H1 (cell line): Measurements from ENCODE around the gene CD34. TPM values are rescaled to one million over a fixed set of nuclear protein-coding genes. Genes with fewer than 3 reads are reported as not detected.

Source experiments
- CTCF ChIA-PET: fragments of 300-600 bp; sonication (Branson Sonifier 250); formaldehyde crosslinking; loops from one replicate; lab custom pipeline; 2021; ENCODE audit not compliant: partially characterized antibody; lab: Charles Lee
- POLR2A ChIA-PET: fragments of 300-600 bp; sonication (Branson Sonifier 250); formaldehyde crosslinking; loops from one replicate; lab custom pipeline; 2021; ENCODE audit warnings: inconsistent platforms; ENCODE audit not compliant: partially characterized antibody; lab: Charles Lee
- DNase-seq, 2 experiments: peaks; one replicate each; pipeline versions ENCODE4 v3.0.0 to v3.0.0-alpha.2; 2010 to 2022; ENCODE audit warnings: low spot score in 2 of 2, low read depth in 1 of 2, mixed read lengths in 1 of 2
- FAIRE-seq: peaks from 2 replicates; lab custom pipeline; 2011; peaks lifted over from hg19 to GRCh38; lab: Jason Lieb, UNC
- H2AFZ ChIP-seq: 2 replicates; pipeline ENCODE4 v1.8.1; 2012; ENCODE audit warnings: low read length, inconsistent platforms
- H2AK5ac ChIP-seq: 2 replicates; pipeline ENCODE4 v1.6.1; 2013; ENCODE audit warnings: low read depth, low read length
- H2BK120ac ChIP-seq: replicated peaks from 2 replicates; pipeline ENCODE3; 2013; ENCODE audit warnings: low read depth, low read length, inconsistent platforms
- H2BK12ac ChIP-seq: 2 replicates; pipeline ENCODE4 v1.6.1; 2013; ENCODE audit warnings: low read depth, low read length
- H2BK15ac ChIP-seq: 2 replicates; pipeline ENCODE4 v1.6.1; 2013; ENCODE audit warnings: low read length
- H2BK20ac ChIP-seq: 2 replicates; pipeline ENCODE4 v1.6.1; 2013; ENCODE audit warnings: low read length
- H2BK5ac ChIP-seq: 2 replicates; pipeline ENCODE4 v1.6.1; 2013; ENCODE audit warnings: low read depth, low read length
- H3K14ac ChIP-seq: 2 replicates; pipeline ENCODE4 v1.6.1; 2013; ENCODE audit warnings: inconsistent platforms; ENCODE audit not compliant: insufficient read length
- H3K18ac ChIP-seq: 2 replicates; pipeline ENCODE4 v1.6.1; 2013; ENCODE audit warnings: low read length; ENCODE audit errors: extremely low read depth
- H3K23ac ChIP-seq: 2 replicates; pipeline ENCODE4 v1.6.1; 2013; ENCODE audit warnings: inconsistent platforms; ENCODE audit not compliant: insufficient read length
- H3K23me2 ChIP-seq: 2 replicates; pipeline ENCODE4 v1.6.1; 2013; ENCODE audit warnings: low read depth, low read length
- H3K27ac ChIP-seq: 2 replicates; pipeline ENCODE4 v1.6.1; 2011; ENCODE audit warnings: low read depth, low read length, inconsistent platforms
- H3K27me3 ChIP-seq, 4 experiments: replicated peaks in 1 of 4; 1 replicate in 1 of 4; 2 replicates in 3 of 4; pipeline versions ENCODE4 v1.6.1 to v1.8.1; 2011 to 2013; ENCODE audit warnings: low read length in 3 of 4, mild to moderate bottlenecking in 3 of 4, inconsistent platforms in 2 of 4, mixed read lengths in 2 of 4, moderate library complexity in 1 of 4; ENCODE audit not compliant: control insufficient read depth in 3 of 4, insufficient read depth in 3 of 4; ENCODE audit errors: extremely low read depth in 1 of 4
- H3K36me3 ChIP-seq, 4 experiments: 2 replicates each; pipeline versions ENCODE4 v1.6.1 to v1.8.1; 2011 to 2013; ENCODE audit warnings: mild to moderate bottlenecking in 4 of 4, low read length in 3 of 4, moderate library complexity in 2 of 4, control low read depth in 1 of 4, inconsistent platforms in 1 of 4; ENCODE audit not compliant: insufficient read depth in 4 of 4, control insufficient read depth in 2 of 4
- H3K4ac ChIP-seq: replicated peaks from 2 replicates; pipeline ENCODE3; 2013; ENCODE audit warnings: low read length, low read depth, mixed read lengths, inconsistent platforms; ENCODE audit not compliant: insufficient read length
- H3K4me1 ChIP-seq, 4 experiments: replicated peaks in 1 of 4; 1 replicate in 1 of 4; 2 replicates in 3 of 4; pipeline versions ENCODE4 v1.6.1 to v1.8.1; 2011 to 2013; ENCODE audit warnings: low read length in 3 of 4, inconsistent platforms in 2 of 4, mixed read lengths in 1 of 4; ENCODE audit not compliant: insufficient read depth in 4 of 4, control insufficient read depth in 3 of 4
- H3K4me2 ChIP-seq, 2 experiments: 2 replicates each; pipeline versions ENCODE4 v1.6.1 to v1.8.1; 2011 to 2013; ENCODE audit warnings: low read depth in 2 of 2, low read length in 2 of 2, control low read depth in 1 of 2, inconsistent platforms in 1 of 2, mild to moderate bottlenecking in 1 of 2; ENCODE audit not compliant: insufficient read depth in 1 of 2
- H3K4me3 ChIP-seq, 4 experiments: fragments of 200-600, 300-600 bp in 1 of 4; sonication (generic), shearing (Covaris generic), sonication (Bioruptor Twin) in 1 of 4; 2 replicates each; pipeline versions ENCODE4 v1.5.1 to v1.8.1; 2011 to 2016; ENCODE audit warnings: low read length in 4 of 4, low read depth in 3 of 4, control low read depth in 2 of 4, inconsistent platforms in 2 of 4, mild to moderate bottlenecking in 2 of 4, mixed read lengths in 1 of 4, moderate library complexity in 1 of 4; ENCODE audit not compliant: insufficient read depth in 2 of 4; ENCODE audit errors: extremely low read depth in 1 of 4
- H3K56ac ChIP-seq: replicated peaks from 2 replicates; pipeline ENCODE3; 2013; ENCODE audit warnings: low read depth, mild to moderate bottlenecking, mixed read lengths, low read length, inconsistent platforms; ENCODE audit not compliant: insufficient read length
- H3K79me1 ChIP-seq: 2 replicates; pipeline ENCODE4 v1.6.1; 2013; ENCODE audit warnings: low read depth, low read length, control low read depth
- H3K79me2 ChIP-seq, 2 experiments: 2 replicates each; pipeline versions ENCODE4 v1.6.1 to v1.8.1; 2012 to 2013; ENCODE audit warnings: low read length in 2 of 2, mild to moderate bottlenecking in 2 of 2, inconsistent platforms in 1 of 2; ENCODE audit not compliant: insufficient read depth in 2 of 2, control insufficient read depth in 1 of 2
- H3K9ac ChIP-seq, 4 experiments: replicated peaks in 1 of 4; 1 replicate in 1 of 4; 2 replicates in 3 of 4; pipeline versions ENCODE4 v1.6.1 to v1.8.1; 2011 to 2013; ENCODE audit warnings: low read depth in 3 of 4, low read length in 3 of 4, control low read depth in 2 of 4, mild to moderate bottlenecking in 2 of 4, moderate library complexity in 2 of 4, inconsistent platforms in 1 of 4; ENCODE audit errors: extremely low read depth in 1 of 4
- H3K9me3 ChIP-seq, 2 experiments: 2 replicates each; pipeline versions ENCODE4 v1.6.1 to v1.8.1; 2012 to 2013; ENCODE audit warnings: mild to moderate bottlenecking in 2 of 2, moderate library complexity in 2 of 2, control low read depth in 1 of 2, inconsistent platforms in 1 of 2, low read depth in 1 of 2, low read length in 1 of 2, mixed read lengths in 1 of 2; ENCODE audit not compliant: insufficient read depth in 2 of 2
- H4K20me1 ChIP-seq, 2 experiments: replicated peaks in 1 of 2; 2 replicates each; pipeline versions ENCODE3 to v1.8.1; 2011 to 2013; ENCODE audit warnings: inconsistent platforms in 2 of 2, low read length in 2 of 2, mild to moderate bottlenecking in 1 of 2; ENCODE audit not compliant: insufficient read depth in 2 of 2, control insufficient read depth in 1 of 2
- H4K5ac ChIP-seq: 2 replicates; pipeline ENCODE4 v1.6.1; 2013; ENCODE audit warnings: low read length, low read depth, mixed read lengths, inconsistent platforms; ENCODE audit not compliant: insufficient read length
- H4K8ac ChIP-seq: 2 replicates; pipeline ENCODE4 v1.8.0; 2013; ENCODE audit warnings: mild to moderate bottlenecking, moderate library complexity, low read length, inconsistent platforms; ENCODE audit not compliant: insufficient read depth; ENCODE audit errors: extremely low read depth
- H4K91ac ChIP-seq: replicated peaks from 2 replicates; pipeline ENCODE3; 2013; ENCODE audit warnings: low read length, mixed read lengths, inconsistent platforms; ENCODE audit not compliant: insufficient read length
- BCL11A ChIP-seq, 2 experiments: IDR thresholded peaks; one replicate each; pipeline ENCODE4 v1.6.1; 2011; ENCODE audit warnings: low read depth in 2 of 2, low read length in 2 of 2, mild to moderate bottlenecking in 2 of 2
- CEBPB ChIP-seq: IDR thresholded peaks from 2 replicates; pipeline ENCODE4 v1.6.1; 2012; ENCODE audit warnings: low read depth, low read length
- EZH2 ChIP-seq: fragments of 200-600 bp; sonication (generic); IDR thresholded peaks from 2 replicates; pipeline ENCODE4 v1.7.1; 2012; ENCODE audit warnings: low read depth, mild to moderate bottlenecking, moderate library complexity, low read length, inconsistent platforms; ENCODE audit not compliant: severe bottlenecking
- GABPA ChIP-seq: IDR thresholded peaks from 2 replicates; pipeline ENCODE4 v1.6.1; 2011; ENCODE audit warnings: mild to moderate bottlenecking, low read length, moderate library complexity, borderline replicate concordance; ENCODE audit not compliant: insufficient read depth
- JUN ChIP-seq: IDR thresholded peaks from 2 replicates; pipeline ENCODE4 v1.6.1; 2011; ENCODE audit warnings: low read depth, mild to moderate bottlenecking, improper control_type of control experiment, low read length
- JUND ChIP-seq: IDR thresholded peaks from 2 replicates; pipeline ENCODE4 v1.6.1; 2011; ENCODE audit warnings: mild to moderate bottlenecking, improper control_type of control experiment, low read length
- KDM1A ChIP-seq: fragments of 200-600, 300-600 bp; sonication (generic); IDR thresholded peaks from 2 replicates; pipeline ENCODE4 v1.7.1; 2016; ENCODE audit warnings: mild to moderate bottlenecking, low read length, borderline replicate concordance
- KDM4A ChIP-seq: IDR thresholded peaks from one replicate; pipeline ENCODE4 v1.7.1; 2012; ENCODE audit warnings: low read depth, mild to moderate bottlenecking, moderate library complexity, low read length, inconsistent platforms; ENCODE audit not compliant: severe bottlenecking
- MAFK ChIP-seq: IDR thresholded peaks from 2 replicates; pipeline ENCODE4 v1.6.1; 2012; ENCODE audit warnings: low read depth, mild to moderate bottlenecking, improper control_type of control experiment, low read length
- POU5F1 ChIP-seq: IDR thresholded peaks from 2 replicates; pipeline ENCODE4 v1.6.1; 2011; ENCODE audit warnings: low read depth, mild to moderate bottlenecking, low read length, moderate library complexity
- RXRA ChIP-seq: IDR thresholded peaks from 2 replicates; pipeline ENCODE4 v1.6.1; 2011; ENCODE audit warnings: low read depth, mild to moderate bottlenecking, low read length, moderate library complexity; ENCODE audit not compliant: insufficient read depth
- SAP30 ChIP-seq: fragments of 300-600 bp; sonication (generic); IDR thresholded peaks from 2 replicates; pipeline ENCODE4 v1.7.1; 2012; ENCODE audit warnings: low read length, moderate library complexity, mild to moderate bottlenecking, inconsistent platforms; ENCODE audit not compliant: insufficient read depth, insufficient replicate concordance
- SIRT6 ChIP-seq: IDR thresholded peaks from one replicate; pipeline ENCODE4 v1.7.1; 2012; ENCODE audit warnings: low read length, inconsistent platforms
- TAF1 ChIP-seq: IDR thresholded peaks from 2 replicates; pipeline ENCODE4 v1.6.1; 2011; ENCODE audit warnings: mild to moderate bottlenecking, low read depth, low read length
- WGBS, 2 experiments: shearing (Covaris generic) in 1 of 2; methylation state at CpG; one replicate each; pipeline versions ENCODE4 v1.1.6 to v1.1.7; 2013 to 2015; ENCODE audit warnings: low lambda C conversion rate in 2 of 2, mixed read lengths in 2 of 2, inconsistent platforms in 1 of 2, low coverage in 1 of 2, missing lambda C conversion rate in 1 of 2; ENCODE audit not compliant: insufficient replicate concordance in 2 of 2, insufficient coverage in 1 of 2, insufficient read length in 1 of 2; ENCODE audit errors: extremely low coverage in 1 of 2, missing lambda C conversion rate in 1 of 2; 5-methylcytosine and 5-hydroxymethylcytosine counted together
- polyA plus RNA-seq, 7 experiments: library from polyadenylated mRNA; depleted of rRNA in 3 of 7; stranded (reverse) in 5 of 7; unstranded in 2 of 7; fragments of >200 nt in 5 of 7; fragments of 200-250 nt in 2 of 7; gene quantifications; 1 replicate in 5 of 7; 2 replicates in 1 of 7; 4 replicates in 1 of 7; pipeline versions ENCODE4 v1.2.1 to v1.2.3, GENCODE V29; 2011 to 2013; ENCODE audit warnings: missing spikeins in 2 of 7, mixed read lengths in 2 of 7
- total RNA-seq: library from RNA; stranded (reverse); fragmentation: NEBNext Ultra II Directional; extraction: Animal tissue kit (Norgen Biotek cat#: 25700); gene quantifications from 2 replicates; pipeline ENCODE4 v1.2.1, GENCODE V29; 2021
- TF ChIP-seq, protein P1 (sequence below): IDR thresholded peaks from 2 replicates; pipeline ENCODE4 v1.6.1; 2011; ENCODE audit warnings: low read depth, mild to moderate bottlenecking, low read length; ENCODE audit not compliant: insufficient read depth

Gene CD34
- total and polyA plus RNA-seq, 2 of the 8 experiments (the other 6 are each of a cell fraction or from before 2014, with no cell fraction given) = 0.39 to 0.54 TPM

DNA sequence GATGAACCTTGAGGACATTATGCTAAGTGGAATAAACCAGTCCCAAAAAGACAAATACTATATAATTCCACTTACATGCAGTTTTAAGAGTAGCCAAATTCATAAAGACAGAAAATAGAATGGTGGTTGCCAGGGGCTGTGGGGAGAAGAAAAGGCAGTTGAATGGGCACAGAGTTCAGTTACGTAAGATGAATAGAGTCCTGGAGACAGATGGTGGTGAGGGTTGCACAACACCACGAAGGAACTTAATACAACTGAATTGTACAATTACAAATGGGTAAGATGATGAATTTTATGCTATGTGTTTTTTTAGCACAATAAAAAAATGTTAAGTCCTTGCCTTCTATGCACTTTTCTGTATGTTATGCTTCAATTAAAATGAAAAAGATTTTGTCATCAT is 66.6 kb downstream of the CD34 start:
- POLR2A ChIA-PET = no interaction called here
- WGBS, 2 experiments = 90% methylated on average over 2 of the region's 2 CpGs; no CpG with 5 or more reads in 1 of the 2 experiments
- TF ChIP-seq BCL11A (IDR thresholded peaks at IDR 0.05; ENCODE audit: low read depth in 2 of 2, low read length in 2 of 2) (no peak), KDM1A (no peak), SAP30 (no peak), TAF1 (no peak), JUN (no peak), KDM4A (no peak), RXRA (no peak), CEBPB (no peak), SIRT6 (no peak), GABPA (no peak), POU5F1 (no peak), EZH2 (no peak), MAFK (no peak), JUND (no peak)
- TF ChIP-seq, protein P1, sequence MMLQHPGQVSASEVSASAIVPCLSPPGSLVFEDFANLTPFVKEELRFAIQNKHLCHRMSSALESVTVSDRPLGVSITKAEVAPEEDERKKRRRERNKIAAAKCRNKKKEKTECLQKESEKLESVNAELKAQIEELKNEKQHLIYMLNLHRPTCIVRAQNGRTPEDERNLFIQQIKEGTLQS = no peak

More for the DNA sequence above, 66.6 kb downstream of the CD34 start:
- Histone ChIP-seq H2BK20ac (no peak overlapping the region), H4K91ac (no peak overlapping the region), H3K4me1 (peaks cover 0 to 3% (median 0%) of the 10 kb centered on the region in 4 experiments; a peak in 2 of 7 replicates), H3K9ac (no peak overlapping the region), H3K4ac (no peak overlapping the region), H2BK12ac (no peak overlapping the region), H3K56ac (no peak overlapping the region), H4K5ac (no peak overlapping the region), H3K4me3 (no peak overlapping the region), H3K27ac (no peak overlapping the region), H3K79me1 (no peaks in the 10 kb centered on the region), H3K79me2 (no peaks in the 10 kb centered on the region), H2AFZ (no peak overlapping the region), H2BK120ac (no peak overlapping the region), H2BK5ac (no peak overlapping the region), H3K36me3 (no peaks in the 10 kb centered on the region), H3K9me3 (no peaks in the 10 kb centered on the region), H2BK15ac (no peak overlapping the region), H3K27me3 (no peaks in the 10 kb centered on the region), H2AK5ac (no peak overlapping the region), H4K8ac (no peak overlapping the region), H3K4me2 (no peak overlapping the region), H3K14ac (no peak overlapping the region), H3K18ac (no peak overlapping the region), H3K23me2 (no peaks in the 10 kb centered on the region), H3K23ac (no peak overlapping the region), H4K20me1 (no peaks in the 10 kb centered on the region)
- FAIRE-seq = no peak
- no peak for DNase-seq
- CTCF ChIA-PET = no interaction called here
